Common myeloid progenitor, CD34-positive (primary cell): Measurements from ENCODE around the gene ABCD1.
A peak's percentile ranks its signal among the peaks of the same experiment; 100 is the strongest.

Experiments
- CTCF ChIA-PET: fragments of 350-600 bp; sonication (Branson Sonifier 250); formaldehyde crosslinking; loops from one replicate; lab custom pipeline; 2021; ENCODE audit warnings: antibody characterized with exemption; lab: Charles Lee
- POLR2A ChIA-PET: fragments of 350-600 bp; sonication (Branson Sonifier 250); formaldehyde crosslinking; loops from one replicate; lab custom pipeline; 2021; ENCODE audit warnings: antibody characterized with exemption; lab: Charles Lee
- DNase-seq, 3 donors: peaks; one replicate each; pipeline versions ENCODE4 v3.0.0 to v3.0.0-alpha.2; 2013
- H3K27ac ChIP-seq, 2 experiments: 1 replicate in 1 of 2; 2 replicates in 1 of 2; pipeline ENCODE4 v1.7.0; 2013; ENCODE audit warnings: inconsistent platforms in 2 of 2, low read length in 2 of 2, mild to moderate bottlenecking in 2 of 2, low read depth in 1 of 2, moderate library complexity in 1 of 2; ENCODE audit not compliant: severe bottlenecking in 2 of 2, insufficient read depth in 1 of 2, poor library complexity in 1 of 2
- H3K27me3 ChIP-seq, 5 experiments: replicated peaks in 2 of 5; 1 replicate in 3 of 5; 2 replicates in 2 of 5; pipeline versions ENCODE4 v1.6.1 to v1.7.0; 2013; ENCODE audit warnings: low read length in 4 of 5, mild to moderate bottlenecking in 2 of 5, moderate library complexity in 2 of 5, inconsistent platforms in 1 of 5; ENCODE audit not compliant: insufficient read depth in 5 of 5, control insufficient read depth in 4 of 5
- H3K36me3 ChIP-seq, 4 experiments: 1 replicate in 2 of 4; 2 replicates in 2 of 4; pipeline versions ENCODE4 v1.6.1 to v1.7.0; 2013; ENCODE audit warnings: low read length in 3 of 4, control low read depth in 1 of 4, mild to moderate bottlenecking in 1 of 4; ENCODE audit not compliant: control insufficient read depth in 4 of 4, insufficient read depth in 4 of 4
- H3K4me1 ChIP-seq, 4 experiments: 1 replicate in 3 of 4; 2 replicates in 1 of 4; pipeline versions ENCODE4 v1.6.1 to v1.7.1; 2013; ENCODE audit warnings: low read length in 3 of 4, mild to moderate bottlenecking in 3 of 4, control low read depth in 1 of 4, inconsistent platforms in 1 of 4, moderate library complexity in 1 of 4; ENCODE audit not compliant: control insufficient read depth in 4 of 4, insufficient read depth in 4 of 4; ENCODE audit errors: control extremely low read depth in 1 of 4
- H3K4me3 ChIP-seq, 7 experiments: 1 replicate in 4 of 7; 2 replicates in 3 of 7; pipeline versions ENCODE4 v1.5.1 to v1.7.0; 2013; ENCODE audit warnings: mild to moderate bottlenecking in 7 of 7, low read length in 6 of 7, moderate library complexity in 6 of 7, inconsistent platforms in 2 of 7, low read depth in 2 of 7, control low read depth in 1 of 7; ENCODE audit not compliant: insufficient read depth in 4 of 7, control insufficient read depth in 1 of 7; ENCODE audit errors: extremely low read depth in 1 of 7
- H3K9me3 ChIP-seq, 5 experiments: 1 replicate in 4 of 5; 2 replicates in 1 of 5; pipeline versions ENCODE4 v1.6.1 to v1.7.1; 2013; ENCODE audit warnings: low read length in 4 of 5, mild to moderate bottlenecking in 2 of 5, inconsistent platforms in 1 of 5, low read depth in 1 of 5, moderate library complexity in 1 of 5; ENCODE audit not compliant: control insufficient read depth in 4 of 5, insufficient read depth in 2 of 5; ENCODE audit errors: control extremely low read depth in 1 of 5
- WGBS: methylation state at CpG from one replicate; pipeline ENCODE4 v1.1.5; 2013; ENCODE audit not compliant: insufficient coverage; 5-methylcytosine and 5-hydroxymethylcytosine counted together

ABCD1 gene

DNA sequence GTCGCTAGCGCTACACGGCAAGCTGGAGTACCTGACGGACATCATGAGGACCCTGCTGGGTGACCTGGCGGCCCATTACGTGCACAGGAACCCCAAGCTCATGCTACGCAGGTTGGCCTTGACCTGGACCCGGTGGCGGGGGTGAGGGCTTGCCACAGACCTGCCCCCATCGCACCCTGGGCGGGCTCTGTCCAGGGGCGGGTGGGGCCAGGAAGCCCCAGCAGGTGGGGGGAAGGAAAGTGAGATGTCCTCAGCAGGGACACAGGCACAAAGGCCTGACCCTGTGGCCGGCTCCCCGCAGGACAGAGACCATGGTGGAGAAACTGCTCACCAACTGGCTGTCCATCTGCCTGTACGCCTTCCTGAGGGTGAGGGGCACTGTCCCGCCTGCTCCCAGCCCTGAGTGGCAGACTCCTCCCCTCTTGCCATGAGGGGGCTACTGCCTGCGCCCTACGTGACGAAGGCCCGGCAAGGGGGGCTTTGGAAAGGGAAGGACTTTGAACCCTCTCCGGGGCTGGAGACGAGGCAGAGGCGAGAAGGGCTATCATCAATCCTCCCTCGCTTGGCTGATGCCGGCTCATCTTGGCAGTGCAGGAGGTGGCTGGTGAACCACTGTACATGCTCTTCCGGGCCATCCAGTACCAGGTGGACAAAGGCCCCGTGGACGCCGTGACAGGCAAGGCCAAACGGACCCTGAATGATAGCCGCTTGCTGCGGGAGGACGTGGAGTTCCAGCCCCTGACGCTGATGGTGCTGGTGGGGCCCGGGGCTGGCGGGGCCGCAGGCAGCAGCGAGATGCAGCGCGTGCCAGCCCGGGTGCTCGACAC is 50.9 kb downstream of the ABCD1 start:
- H3K27ac ChIP-seq = no peak overlapping the region
- H3K4me1 ChIP-seq = peaks cover 0 to 6% (median 6%) of the 10 kb centered on the region in 4 experiments
- H3K36me3 ChIP-seq = no peaks in the 10 kb centered on the region
- DNase-seq = no peak
- peaks cover 0 to 7% (median 0%) of the 10 kb centered on the region in 5 experiments for H3K27me3 ChIP-seq
- ChIA-PET POLR2A (no interaction called here), CTCF (interaction anchor here (0.8 kb wide), 1 partner anchor 14 kb away, joined by 3 read pairs; no protein-coding TSS in a partner anchor)
- whole genome bisulfite sequencing = 95% methylated on average over 32 of the region's 42 CpGs
- no peaks in the 10 kb centered on the region for H3K9me3 ChIP-seq
- no peak overlapping the region for H3K4me3 ChIP-seq

DNA sequence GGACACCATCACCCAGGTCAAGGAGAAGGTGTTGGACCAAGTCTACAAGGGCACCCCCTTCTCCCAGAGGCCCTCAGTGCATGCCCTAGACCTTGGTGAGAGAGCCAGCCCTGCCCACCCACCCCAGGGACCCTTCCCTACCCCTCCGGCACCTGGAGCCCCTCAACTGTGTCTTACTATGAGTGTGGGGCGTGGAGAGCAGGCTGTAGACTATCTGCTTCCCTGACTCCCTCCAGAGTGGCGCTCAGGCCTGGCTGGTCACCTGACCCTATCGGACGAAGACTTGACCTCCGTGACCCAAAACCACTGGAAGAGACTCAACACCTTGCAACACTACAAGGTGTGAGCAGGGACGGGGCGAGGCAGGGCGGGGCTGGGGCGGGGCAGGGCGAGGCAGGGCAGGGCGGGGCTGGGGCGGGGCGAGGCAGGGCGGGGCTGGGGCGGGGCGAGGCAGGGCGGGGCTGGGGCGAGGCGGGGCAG is 51.5 kb downstream of the ABCD1 start:
- CTCF ChIA-PET = no interaction called here
- WGBS = 85% methylated on average over 4 of the region's 20 CpGs
- no peak for DNase-seq

DNA sequence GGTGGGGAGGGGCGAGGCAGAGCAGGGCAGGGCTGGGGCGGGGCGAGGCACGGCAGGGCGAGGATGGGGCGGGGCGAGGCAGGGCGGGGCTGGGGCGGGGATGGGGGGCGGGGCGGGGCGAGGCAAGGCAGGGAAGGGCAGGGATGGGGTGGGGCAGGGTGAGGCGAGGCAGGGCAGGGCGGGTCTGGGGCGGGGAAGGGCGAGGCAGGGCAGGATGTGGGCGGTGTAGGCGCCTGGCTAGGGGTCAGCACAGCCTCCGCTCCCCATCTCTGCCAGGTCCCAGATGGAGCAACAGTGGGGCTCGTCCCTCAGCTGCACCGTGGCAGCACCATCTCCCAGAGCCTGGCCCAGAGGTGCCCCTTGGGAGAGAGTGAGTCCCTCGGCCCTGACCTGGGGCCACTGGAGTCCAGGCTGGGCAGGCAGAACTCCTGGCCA is 52.0 kb downstream of the ABCD1 start:
- WGBS = 90% methylated on average over 10 of the region's 22 CpGs
- H3K4me1 ChIP-seq = peaks cover 0 to 12% (median 9%) of the 10 kb centered on the region in 4 experiments
- H3K9me3 ChIP-seq = no peaks in the 10 kb centered on the region
- CTCF ChIA-PET = no interaction called here
- H3K27ac ChIP-seq = no peak overlapping the region
- no peak for DNase-seq
- POLR2A ChIA-PET = no interaction called here
- H3K36me3 ChIP-seq = no peaks in the 10 kb centered on the region
- H3K4me3 ChIP-seq = no peak overlapping the region
- peaks cover 0 to 7% (median 0%) of the 10 kb centered on the region in 5 experiments for H3K27me3 ChIP-seq

More for the DNA sequence above, 51.5 kb downstream of the ABCD1 start:
- Histone ChIP-seq H3K36me3 (no peaks in the 10 kb centered on the region), H3K9me3 (no peaks in the 10 kb centered on the region), H3K4me1 (peaks cover 0 to 11% (median 8%) of the 10 kb centered on the region in 4 experiments), H3K27me3 (peaks cover 0 to 7% (median 0%) of the 10 kb centered on the region in 5 experiments), H3K4me3 (no peak overlapping the region), H3K27ac (no peak overlapping the region)
- POLR2A ChIA-PET = no interaction called here

DNA sequence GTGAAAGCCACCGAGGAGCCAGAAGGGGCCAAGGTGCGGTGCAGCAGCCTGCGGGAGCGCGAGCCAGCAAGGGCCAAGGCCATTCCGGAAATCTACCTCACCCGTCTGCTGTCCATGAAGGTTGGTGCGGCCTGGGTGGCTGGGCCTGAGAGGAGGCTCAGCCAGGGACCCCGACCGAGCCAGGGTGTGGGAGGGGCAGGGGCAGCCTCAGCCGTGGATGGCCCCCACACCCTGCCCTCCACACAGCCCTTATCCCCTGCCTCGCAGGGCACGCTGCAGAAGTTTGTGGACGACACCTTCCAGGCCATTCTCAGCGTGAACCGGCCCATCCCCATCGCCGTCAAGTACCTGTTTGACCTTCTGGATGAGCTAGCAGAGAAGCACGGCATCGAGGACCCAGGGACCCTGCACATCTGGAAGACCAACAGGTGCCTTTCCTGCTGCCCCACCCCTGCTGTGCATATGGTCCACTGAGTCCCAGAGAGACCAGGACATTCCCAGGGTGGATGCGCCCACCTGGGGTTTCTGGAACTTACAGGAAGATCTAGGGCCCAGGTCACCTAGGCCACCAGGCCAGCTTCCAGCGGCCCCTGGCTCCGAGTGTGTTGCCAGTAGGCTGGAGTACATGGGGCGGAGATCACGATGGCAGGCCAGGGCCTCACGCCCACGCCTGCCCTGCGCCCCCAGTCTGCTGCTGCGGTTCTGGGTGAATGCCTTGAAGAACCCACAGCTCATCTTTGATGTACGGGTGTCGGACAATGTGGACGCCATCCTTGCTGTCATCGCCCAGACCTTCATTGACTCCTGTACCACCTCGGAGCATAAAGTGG is 52.8 kb downstream of the ABCD1 start:
- 96% methylated on average over 29 of the region's 34 CpGs for WGBS
- H3K9me3 ChIP-seq = no peaks in the 10 kb centered on the region
- H3K27me3 ChIP-seq = peaks cover 0 to 10% (median 0%) of the 10 kb centered on the region in 5 experiments
- H3K27ac ChIP-seq = no peak overlapping the region
- H3K4me1 ChIP-seq = peaks cover 0 to 12% (median 9%) of the 10 kb centered on the region in 4 experiments
- POLR2A ChIA-PET = no interaction called here
- no peak overlapping the region for H3K4me3 ChIP-seq
- H3K36me3 ChIP-seq = no peaks in the 10 kb centered on the region
- CTCF ChIA-PET = interaction anchor here (1.0 to 1.2 kb wide), 3 partner anchors 9 to 15 kb away, joined by 3 to 5 read pairs (median 4); no protein-coding TSS in a partner anchor
- DNase-seq = no peak

DNA sequence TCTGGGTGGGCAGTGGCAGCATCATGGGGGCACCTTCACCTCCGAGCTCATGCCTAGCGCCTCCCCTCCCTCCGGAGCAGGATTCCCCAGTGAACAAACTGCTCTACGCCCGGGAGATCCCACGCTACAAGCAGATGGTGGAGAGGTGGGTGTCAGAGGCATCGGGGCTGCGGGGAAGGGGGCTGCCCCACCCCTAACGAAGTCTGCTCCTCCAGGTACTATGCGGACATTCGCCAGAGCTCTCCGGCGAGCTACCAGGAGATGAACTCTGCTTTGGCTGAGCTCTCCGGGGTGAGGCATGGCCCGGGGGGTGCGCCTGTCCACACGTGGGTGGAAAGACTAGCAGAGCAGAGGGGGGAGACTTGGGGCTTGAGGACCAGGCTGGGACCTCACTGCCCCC is 53.5 kb downstream of the ABCD1 start:
- no peak for DNase-seq
- Histone ChIP-seq H3K9me3 (no peaks in the 10 kb centered on the region), H3K27ac (no peak overlapping the region), H3K4me3 (no peak overlapping the region), H3K27me3 (peaks cover 0 to 10% (median 0%) of the 10 kb centered on the region in 5 experiments), H3K36me3 (no peaks in the 10 kb centered on the region), H3K4me1 (peaks cover 0 to 12% (median 9%) of the 10 kb centered on the region in 4 experiments)
- POLR2A ChIA-PET = no interaction called here
- 86% methylated on average over 17 of the region's 17 CpGs for WGBS
- CTCF ChIA-PET = interaction anchor here (1.0 to 1.2 kb wide), 3 partner anchors 10 to 14 kb away, joined by 3 to 5 read pairs (median 4); no protein-coding TSS in a partner anchor

DNA sequence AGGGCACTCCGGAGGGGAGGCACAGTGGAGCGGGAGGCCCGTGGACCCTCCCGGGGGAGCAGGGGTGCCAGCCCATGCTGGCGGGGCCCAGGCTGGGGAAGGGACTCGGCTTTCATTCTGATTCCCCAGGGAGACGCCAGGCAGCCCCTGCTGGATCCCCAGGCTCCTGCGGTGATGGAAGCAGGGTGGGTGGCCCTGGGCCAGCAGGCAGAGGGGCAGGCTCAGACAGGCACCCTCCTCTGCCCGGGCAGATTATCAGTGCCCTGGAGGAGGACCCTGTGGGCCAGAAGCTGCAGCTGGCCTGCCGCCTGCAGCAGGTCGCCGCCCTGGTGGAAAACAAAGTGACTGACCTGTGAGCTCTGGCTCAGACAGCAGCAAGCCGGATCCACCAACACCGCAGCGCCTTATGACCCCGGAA is 54.0 kb downstream of the ABCD1 start:
- Histone ChIP-seq H3K9me3 (no peaks in the 10 kb centered on the region), H3K36me3 (no peaks in the 10 kb centered on the region), H3K4me3 (no peak overlapping the region), H3K4me1 (peaks cover 0 to 12% (median 9%) of the 10 kb centered on the region in 4 experiments), H3K27me3 (peaks cover 0 to 10% (median 0%) of the 10 kb centered on the region in 5 experiments), H3K27ac (no peak overlapping the region)
- CTCF ChIA-PET = interaction anchor here (1.0 to 1.6 kb wide), 5 partner anchors 10 to 13 kb away, joined by 3 to 7 read pairs (median 4); no protein-coding TSS in a partner anchor
- POLR2A ChIA-PET = no interaction called here
- 92% methylated on average over 16 of the region's 16 CpGs for WGBS
- peak in 1 of 3 donors; percentile 19 for DNase-seq
